ENCODE measurements around the gene IFT27. TPM values are rescaled to one million over a fixed set of nuclear protein-coding genes. Genes with fewer than 3 reads are reported as not detected.

The IFT27 gene
- polyA plus RNA-seq (ENCODE audit: insufficient read length): 27.5 TPM

DNA sequence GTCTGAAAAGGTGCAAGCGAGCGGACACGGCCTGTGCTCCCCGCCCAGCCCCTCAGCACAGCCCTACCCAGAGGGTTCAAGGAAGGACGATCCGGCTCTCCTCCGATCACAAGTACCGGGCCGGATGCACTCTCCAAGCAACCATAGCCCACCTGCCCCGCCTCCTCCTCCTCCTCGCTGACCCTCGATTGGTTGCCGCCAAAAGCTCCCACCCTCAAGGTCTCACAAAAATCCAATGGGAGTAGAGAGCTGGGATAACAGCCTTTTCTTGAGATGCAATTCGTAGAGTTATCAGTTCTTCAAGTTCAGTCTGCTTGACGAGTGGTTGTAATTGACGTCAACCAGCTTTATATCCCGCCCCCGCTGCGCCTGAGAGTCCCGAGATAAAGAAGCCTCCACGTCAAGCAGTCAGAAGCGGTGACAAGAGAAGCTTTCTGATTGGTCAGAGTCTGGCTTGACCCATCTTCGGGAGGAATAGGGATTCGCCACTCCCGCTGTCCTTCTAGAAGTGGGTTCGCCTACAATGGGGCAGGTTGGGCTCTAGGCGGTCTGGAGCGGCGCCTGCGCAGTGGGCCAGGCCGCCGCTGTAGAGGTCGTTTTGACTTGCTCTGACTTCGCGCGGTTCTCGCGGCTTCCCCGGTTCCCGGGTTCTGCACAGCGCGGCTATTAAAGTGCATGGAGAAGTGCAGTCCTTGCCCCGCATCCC is at the start of gene IFT27:
Gene IFT27 (minus strand): TSS at position 156 of the 706 bp plus-strand sequence. CDS start 412 bp downstream, outside the sequence.
- peak; percentile 100 for DNase-seq (ENCODE audit: low read depth)

DNA sequence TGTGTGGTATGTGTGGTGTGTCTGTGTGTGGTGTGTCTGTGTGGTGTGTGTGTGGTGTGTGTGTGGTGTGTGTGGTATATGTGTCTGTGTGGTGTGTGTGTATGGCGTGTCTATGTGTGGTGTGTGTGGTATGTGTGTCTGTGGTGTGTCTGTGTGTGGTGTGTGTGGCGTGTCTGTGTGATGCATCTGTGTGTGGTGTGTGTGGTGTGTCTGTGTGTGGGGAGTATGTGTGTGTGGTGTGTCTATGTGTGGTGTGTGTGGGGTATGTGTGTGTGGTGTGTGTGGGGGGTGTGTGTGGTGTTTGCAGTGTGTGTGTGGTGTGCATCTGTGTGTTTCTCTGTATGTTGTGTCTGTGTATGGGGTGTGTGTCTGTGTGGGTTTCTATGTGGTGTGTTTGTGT is 48.7 kb upstream of the IFT27 start:
- no peak for DNase-seq (ENCODE audit: low read depth)

DNA sequence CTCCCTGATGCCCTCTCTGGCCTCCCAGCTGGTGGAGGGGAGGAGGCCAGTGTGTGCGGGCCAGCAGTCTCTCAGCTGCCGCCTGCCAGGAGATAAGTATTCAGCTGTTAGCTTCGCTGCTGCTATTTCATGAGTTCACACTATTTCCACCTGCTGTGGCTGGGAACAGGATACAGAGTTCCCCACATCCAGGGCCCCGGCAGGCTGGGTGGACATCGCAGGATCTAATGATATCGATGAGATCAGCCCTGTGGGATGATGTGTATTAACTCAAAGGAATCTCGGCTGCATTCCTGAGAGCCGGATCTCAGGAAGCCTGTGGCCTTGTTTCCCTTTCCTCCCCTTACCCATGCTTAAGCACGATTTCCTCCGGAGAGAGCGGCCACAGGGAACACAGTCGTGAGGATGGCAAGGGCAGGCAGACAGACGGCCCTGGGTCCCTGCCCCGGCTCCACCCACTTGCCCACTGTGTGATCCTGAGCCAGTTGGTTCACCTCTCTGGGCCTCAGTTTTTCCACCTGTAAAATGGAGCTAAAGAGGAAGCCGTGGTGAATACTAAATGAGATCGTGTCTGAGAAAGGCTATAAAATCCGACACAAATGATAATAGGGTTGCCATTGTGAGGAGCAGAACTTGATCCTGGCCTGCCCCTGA is 47.4 kb upstream of the IFT27 start:
- DNase-seq (ENCODE audit: low read depth): no peak

DNA sequence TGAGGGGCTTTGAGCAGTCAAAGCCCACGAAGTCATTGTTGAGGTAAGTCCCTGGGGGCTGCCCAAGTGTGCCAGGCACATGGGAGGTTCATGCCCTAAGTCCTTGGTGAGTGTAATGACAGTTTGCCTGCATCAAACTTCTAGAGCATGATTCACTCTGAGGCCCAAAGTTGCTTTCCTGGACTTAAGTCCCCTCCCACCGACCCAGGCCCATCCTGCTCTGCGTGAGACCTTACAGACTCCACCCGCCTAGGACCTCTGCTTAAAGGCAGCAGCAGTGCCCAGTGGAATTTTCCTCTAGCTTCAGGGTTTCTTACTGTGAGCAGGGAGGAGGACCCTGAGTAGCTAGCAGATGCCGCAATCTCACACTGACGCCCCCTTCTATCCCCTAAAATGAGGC is 46.7 kb upstream of the IFT27 start:
- no peak for DNase-seq (ENCODE audit: low read depth)

GRCh38 chr22:36819112-36819511 is 43.2 kb upstream of the IFT27 start:
- no peak for DNase-seq (ENCODE audit: low read depth)

- DNase-seq (ENCODE audit: low read depth): no peak
Observed at GRCh38 chr22:36818010-36818642, 42.2 kb upstream of the IFT27 start.

- no peak for DNase-seq (ENCODE audit: low read depth)
Observed at GRCh38 chr22:36817525-36817848, 41.6 kb upstream of the IFT27 start.

GRCh38 chr22:36816636-36817524 is 41.0 kb upstream of the IFT27 start, which contains the start of gene PVALB:
TSS of gene PVALB (minus strand) at chr22:36817035. CDS start at chr22:36817005, 30 bp downstream.
- DNase-seq (ENCODE audit: low read depth): peak; percentile 20

GRCh38 chr22:36816339-36816635 is 40.4 kb upstream of the IFT27 start:
- DNase-seq (ENCODE audit: low read depth): no peak

DNA sequence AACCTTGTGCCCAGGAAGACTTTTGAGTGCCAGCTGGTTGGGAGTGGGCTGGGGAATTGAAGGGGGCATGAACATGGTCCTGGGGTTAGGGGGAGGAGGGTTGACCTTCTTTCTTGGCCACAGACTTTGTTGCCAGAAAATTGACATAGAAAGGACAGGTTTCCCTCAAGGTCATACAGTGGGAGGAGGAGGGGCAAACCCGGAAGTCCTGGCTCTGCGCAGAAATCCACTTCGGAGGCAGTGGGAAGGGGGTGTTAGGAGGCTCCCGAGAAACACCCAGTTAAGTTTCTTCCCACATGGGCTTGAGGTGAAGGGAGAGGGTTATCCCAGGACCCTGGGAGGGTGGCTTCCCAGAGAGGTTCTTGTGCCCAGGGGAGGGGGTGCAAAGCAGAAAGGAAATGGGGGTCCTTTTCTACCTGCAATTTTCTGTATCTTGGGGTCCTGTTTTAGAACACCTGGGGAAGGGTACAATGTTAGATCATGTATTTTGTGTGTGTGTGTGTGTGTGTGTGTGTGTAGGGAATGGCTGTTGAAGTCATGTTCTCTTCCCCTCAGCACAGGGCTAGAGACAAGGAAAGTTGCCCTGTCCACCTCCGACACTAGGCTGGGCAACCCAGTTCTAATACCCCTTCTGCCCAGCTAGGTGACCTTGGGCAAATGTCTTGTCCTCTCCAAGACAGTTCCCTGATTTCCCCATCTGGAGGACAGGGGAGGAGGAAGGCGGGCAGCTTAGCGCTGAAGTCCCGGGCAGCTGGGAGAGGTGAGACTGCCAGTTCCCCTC is 39.8 kb upstream of the IFT27 start:
- DNase-seq (ENCODE audit: low read depth): no peak

- DNase-seq (ENCODE audit: low read depth): no peak
Observed at GRCh38 chr22:36814801-36815200, 38.9 kb upstream of the IFT27 start.

- no peak for DNase-seq (ENCODE audit: low read depth)
Observed at GRCh38 chr22:36811094-36811800, 35.3 kb upstream of the IFT27 start.

DNA sequence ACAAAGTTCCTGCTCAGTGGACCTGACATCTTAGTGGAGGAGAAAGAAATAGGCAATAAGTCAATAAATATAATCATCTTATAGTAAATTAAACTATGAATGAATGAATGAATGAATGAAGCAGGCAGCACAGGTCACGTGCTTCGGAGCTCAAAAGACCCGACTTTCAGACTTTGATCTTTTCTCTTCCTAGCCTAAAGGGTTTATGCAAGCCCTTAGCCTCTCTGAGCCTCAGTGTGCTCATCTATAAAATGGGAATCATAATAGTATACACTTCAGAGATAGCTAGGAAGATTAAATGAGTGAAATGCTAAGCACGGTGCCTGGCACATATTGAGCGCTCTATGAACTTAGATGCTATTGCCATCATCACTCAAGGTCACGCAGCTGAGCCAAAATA is 33.4 kb upstream of the IFT27 start:
- DNase-seq (ENCODE audit: low read depth): no peak

- no peak for DNase-seq (ENCODE audit: low read depth)
Observed at GRCh38 chr22:36808721-36809344, 32.9 kb upstream of the IFT27 start.

GRCh38 chr22:36807627-36808026 is 31.7 kb upstream of the IFT27 start:
- no peak for DNase-seq (ENCODE audit: low read depth)

DNA sequence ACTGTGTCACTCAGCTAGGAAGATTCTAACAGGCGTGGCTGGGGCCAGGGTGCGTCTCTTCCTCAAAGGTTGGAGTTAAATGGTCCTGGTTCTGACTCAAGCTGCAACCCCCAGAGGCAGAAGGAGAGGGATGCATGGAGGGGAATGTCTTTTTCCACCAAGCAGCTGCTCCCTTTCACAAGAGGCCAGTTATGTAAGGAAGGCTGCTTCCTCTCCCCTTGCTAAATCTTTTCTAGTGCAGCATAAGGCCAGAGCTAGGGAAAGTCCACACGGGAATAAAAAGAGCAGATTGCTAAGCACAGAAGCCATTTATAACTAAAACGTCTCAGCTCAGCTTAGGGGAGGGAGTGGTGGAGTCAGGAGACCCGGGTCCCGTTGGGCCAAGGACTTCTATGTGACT is 30.9 kb upstream of the IFT27 start:
- DNase-seq (ENCODE audit: low read depth): no peak

- DNase-seq (ENCODE audit: low read depth): no peak
Observed at GRCh38 chr22:36803358-36803757, 27.4 kb upstream of the IFT27 start.

- no peak for DNase-seq (ENCODE audit: low read depth)
Observed at GRCh38 chr22:36798674-36799066, 22.8 kb upstream of the IFT27 start.

DNA sequence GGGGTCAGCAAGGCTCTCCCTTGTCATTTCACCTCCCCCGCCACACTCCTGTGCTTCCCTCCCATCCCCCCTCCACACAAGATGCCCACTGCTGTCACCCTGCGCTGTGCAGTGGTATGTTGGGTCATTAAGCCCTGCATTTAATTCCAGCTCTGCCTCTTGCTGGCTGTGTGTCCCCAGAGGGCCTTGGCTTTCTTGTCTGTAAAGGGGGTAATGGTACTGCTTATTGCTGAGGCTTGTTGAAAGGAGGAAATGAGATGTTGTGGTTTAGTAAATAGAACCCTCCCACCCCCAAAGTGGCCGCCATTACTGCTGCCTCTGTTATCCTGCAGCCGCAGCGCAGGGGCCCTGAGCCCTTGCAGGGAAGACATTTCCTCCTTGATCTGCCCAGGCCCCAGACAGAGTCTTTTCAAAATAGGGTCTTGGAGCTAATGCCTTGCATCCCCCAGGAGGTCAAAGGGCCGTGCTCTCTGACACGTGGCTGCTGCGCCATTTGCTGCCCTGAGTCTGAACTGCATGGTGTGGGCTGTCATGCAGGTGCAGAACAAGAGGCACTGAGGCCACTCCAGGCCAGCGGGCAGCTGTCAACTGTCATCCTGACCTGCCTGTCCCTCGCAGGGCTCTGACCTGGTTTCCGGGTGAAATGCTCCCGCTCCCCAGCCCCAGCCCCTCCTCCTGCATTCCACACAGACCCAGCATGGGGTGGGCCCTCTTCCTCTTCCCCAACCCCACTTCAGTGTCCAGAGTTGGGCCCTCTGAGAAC is 22.2 kb upstream of the IFT27 start:
- DNase-seq (ENCODE audit: low read depth): no peak

DNA sequence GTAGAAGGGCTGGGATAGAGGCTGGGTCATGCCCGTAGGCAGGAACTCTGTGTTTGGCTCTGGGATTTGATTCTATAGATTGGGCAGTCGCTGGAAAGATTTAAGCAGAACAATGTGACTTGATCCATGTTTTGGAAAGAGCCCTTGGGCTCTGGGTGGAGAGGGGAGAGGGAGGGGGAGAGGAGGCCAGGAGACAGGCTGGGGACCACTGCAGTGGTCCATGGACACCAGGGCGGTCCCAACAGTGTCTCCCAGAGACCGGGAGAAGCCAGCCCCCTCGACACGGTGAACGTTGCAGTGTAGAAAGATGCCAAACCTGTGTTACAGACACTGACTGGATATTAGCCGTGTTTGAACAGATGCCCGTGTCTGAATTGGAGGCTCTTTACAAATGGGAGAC is 21.5 kb upstream of the IFT27 start:
- no peak for DNase-seq (ENCODE audit: low read depth)

Measured in forelimb muscle (tissue), 1 donor.